ENCODE results near the gene CLSTN2.

The CLSTN2 gene

GRCh38 chr3:140529558-140529957, 594.6 kb downstream of the CLSTN2 start:
- H3K27ac ChIP-seq (ENCODE audit: insufficient read depth, low read length, poor library complexity, severe bottlenecking) = no peak overlapping the region

GRCh38 chr3:140530131-140530530, 595.1 kb downstream of the CLSTN2 start:
- Histone ChIP-seq H3K9me3 (ENCODE audit: control insufficient read depth, low read length) (no peaks in the 10 kb centered on the region), H3K27me3 (replicated peaks; ENCODE audit: control insufficient read depth, insufficient read depth, low read length, poor library complexity, severe bottlenecking) (no peaks in the 10 kb centered on the region), H3K4me3 (ENCODE audit: insufficient read depth, low read depth, low read length, poor library complexity, severe bottlenecking) (no peak overlapping the region), H3K36me3 (ENCODE audit: control insufficient read depth, insufficient read depth, low read length) (no peaks in the 10 kb centered on the region), H3K27ac (ENCODE audit: insufficient read depth, low read length, poor library complexity, severe bottlenecking) (no peak overlapping the region), H3K4me1 (ENCODE audit: control insufficient read depth, insufficient read depth, low read length, poor library complexity, severe bottlenecking) (no peaks in the 10 kb centered on the region)
- no peak for DNase-seq

More at GRCh38 chr3:140529558-140529957, 594.6 kb downstream of the CLSTN2 start:
- Histone ChIP-seq H3K4me3 (ENCODE audit: insufficient read depth, low read depth, low read length, poor library complexity, severe bottlenecking) (no peak overlapping the region), H3K4me1 (ENCODE audit: control insufficient read depth, insufficient read depth, low read length, poor library complexity, severe bottlenecking) (no peaks in the 10 kb centered on the region), H3K36me3 (ENCODE audit: control insufficient read depth, insufficient read depth, low read length) (no peaks in the 10 kb centered on the region), H3K9me3 (ENCODE audit: control insufficient read depth, low read length) (no peaks in the 10 kb centered on the region), H3K27me3 (replicated peaks; ENCODE audit: control insufficient read depth, insufficient read depth, low read length, poor library complexity, severe bottlenecking) (no peaks in the 10 kb centered on the region)
- DNase-seq = no peak

- no peak for DNase-seq
- Histone ChIP-seq H3K9me3 (ENCODE audit: control insufficient read depth, low read length) (no peaks in the 10 kb centered on the region), H3K4me3 (ENCODE audit: insufficient read depth, low read depth, low read length, poor library complexity, severe bottlenecking) (no peak overlapping the region), H3K27me3 (replicated peaks; ENCODE audit: control insufficient read depth, insufficient read depth, low read length, poor library complexity, severe bottlenecking) (no peaks in the 10 kb centered on the region), H3K36me3 (ENCODE audit: control insufficient read depth, insufficient read depth, low read length) (no peaks in the 10 kb centered on the region), H3K4me1 (ENCODE audit: control insufficient read depth, insufficient read depth, low read length, poor library complexity, severe bottlenecking) (no peaks in the 10 kb centered on the region), H3K27ac (ENCODE audit: insufficient read depth, low read length, poor library complexity, severe bottlenecking) (no peak overlapping the region)
These were observed 595.6 kb downstream of the CLSTN2 start for GRCh38 chr3:140530603-140531002.

- Histone ChIP-seq H3K36me3 (ENCODE audit: control insufficient read depth, insufficient read depth, low read length) (no peaks in the 10 kb centered on the region), H3K4me1 (ENCODE audit: control insufficient read depth, insufficient read depth, low read length, poor library complexity, severe bottlenecking) (no peaks in the 10 kb centered on the region), H3K27ac (ENCODE audit: insufficient read depth, low read length, poor library complexity, severe bottlenecking) (no peak overlapping the region), H3K4me3 (ENCODE audit: insufficient read depth, low read depth, low read length, poor library complexity, severe bottlenecking) (no peak overlapping the region), H3K9me3 (ENCODE audit: control insufficient read depth, low read length) (no peaks in the 10 kb centered on the region), H3K27me3 (replicated peaks; ENCODE audit: control insufficient read depth, insufficient read depth, low read length, poor library complexity, severe bottlenecking) (no peaks in the 10 kb centered on the region)
- DNase-seq = no peak
These were observed 597.9 kb downstream of the CLSTN2 start for GRCh38 chr3:140532793-140533330.

- Histone ChIP-seq H3K27me3 (replicated peaks; ENCODE audit: control insufficient read depth, insufficient read depth, low read length, poor library complexity, severe bottlenecking) (no peaks in the 10 kb centered on the region), H3K27ac (ENCODE audit: insufficient read depth, low read length, poor library complexity, severe bottlenecking) (no peak overlapping the region), H3K4me3 (ENCODE audit: insufficient read depth, low read depth, low read length, poor library complexity, severe bottlenecking) (no peak overlapping the region), H3K4me1 (ENCODE audit: control insufficient read depth, insufficient read depth, low read length, poor library complexity, severe bottlenecking) (no peaks in the 10 kb centered on the region), H3K9me3 (ENCODE audit: control insufficient read depth, low read length) (no peaks in the 10 kb centered on the region), H3K36me3 (ENCODE audit: control insufficient read depth, insufficient read depth, low read length) (no peaks in the 10 kb centered on the region)
- DNase-seq = no peak
These were observed 602.1 kb downstream of the CLSTN2 start for GRCh38 chr3:140536926-140537726.

GRCh38 chr3:140537727-140538082, 602.7 kb downstream of the CLSTN2 start:
- no peaks in the 10 kb centered on the region for H3K36me3 ChIP-seq (ENCODE audit: control insufficient read depth, insufficient read depth, low read length)
- no peaks in the 10 kb centered on the region for H3K4me1 ChIP-seq (ENCODE audit: control insufficient read depth, insufficient read depth, low read length, poor library complexity, severe bottlenecking)
- no peak overlapping the region for H3K4me3 ChIP-seq (ENCODE audit: insufficient read depth, low read depth, low read length, poor library complexity, severe bottlenecking)

GRCh38 chr3:140540262-140540661, 605.3 kb downstream of the CLSTN2 start:
- no peak for DNase-seq
- Histone ChIP-seq H3K4me3 (ENCODE audit: insufficient read depth, low read depth, low read length, poor library complexity, severe bottlenecking) (no peak overlapping the region), H3K36me3 (ENCODE audit: control insufficient read depth, insufficient read depth, low read length) (no peaks in the 10 kb centered on the region), H3K4me1 (ENCODE audit: control insufficient read depth, insufficient read depth, low read length, poor library complexity, severe bottlenecking) (no peaks in the 10 kb centered on the region), H3K27me3 (replicated peaks; ENCODE audit: control insufficient read depth, insufficient read depth, low read length, poor library complexity, severe bottlenecking) (no peaks in the 10 kb centered on the region), H3K27ac (ENCODE audit: insufficient read depth, low read length, poor library complexity, severe bottlenecking) (no peak overlapping the region), H3K9me3 (ENCODE audit: control insufficient read depth, low read length) (no peaks in the 10 kb centered on the region)

More at GRCh38 chr3:140537727-140538082, 602.7 kb downstream of the CLSTN2 start:
- Histone ChIP-seq H3K9me3 (ENCODE audit: control insufficient read depth, low read length) (no peaks in the 10 kb centered on the region), H3K27me3 (replicated peaks; ENCODE audit: control insufficient read depth, insufficient read depth, low read length, poor library complexity, severe bottlenecking) (no peaks in the 10 kb centered on the region), H3K27ac (ENCODE audit: insufficient read depth, low read length, poor library complexity, severe bottlenecking) (no peak overlapping the region)
- no peak for DNase-seq

GRCh38 chr3:140541975-140542653, 607.1 kb downstream of the CLSTN2 start:
- no peaks in the 10 kb centered on the region for H3K36me3 ChIP-seq (ENCODE audit: control insufficient read depth, insufficient read depth, low read length)
- H3K27me3 ChIP-seq (replicated peaks; ENCODE audit: control insufficient read depth, insufficient read depth, low read length, poor library complexity, severe bottlenecking) = no peaks in the 10 kb centered on the region
- DNase-seq = no peak
- H3K9me3 ChIP-seq (ENCODE audit: control insufficient read depth, low read length) = no peaks in the 10 kb centered on the region
- H3K4me1 ChIP-seq (ENCODE audit: control insufficient read depth, insufficient read depth, low read length, poor library complexity, severe bottlenecking) = no peaks in the 10 kb centered on the region
- no peak overlapping the region for H3K27ac ChIP-seq (ENCODE audit: insufficient read depth, low read length, poor library complexity, severe bottlenecking)
- no peak overlapping the region for H3K4me3 ChIP-seq (ENCODE audit: insufficient read depth, low read depth, low read length, poor library complexity, severe bottlenecking)

GRCh38 chr3:140545197-140545596, 610.2 kb downstream of the CLSTN2 start:
- DNase-seq = no peak
- Histone ChIP-seq H3K9me3 (ENCODE audit: control insufficient read depth, low read length) (no peaks in the 10 kb centered on the region), H3K27me3 (replicated peaks; ENCODE audit: control insufficient read depth, insufficient read depth, low read length, poor library complexity, severe bottlenecking) (no peaks in the 10 kb centered on the region), H3K4me1 (ENCODE audit: control insufficient read depth, insufficient read depth, low read length, poor library complexity, severe bottlenecking) (no peaks in the 10 kb centered on the region), H3K36me3 (ENCODE audit: control insufficient read depth, insufficient read depth, low read length) (no peaks in the 10 kb centered on the region), H3K4me3 (ENCODE audit: insufficient read depth, low read depth, low read length, poor library complexity, severe bottlenecking) (no peak overlapping the region), H3K27ac (ENCODE audit: insufficient read depth, low read length, poor library complexity, severe bottlenecking) (no peak overlapping the region)

- H3K27me3 ChIP-seq (replicated peaks; ENCODE audit: control insufficient read depth, insufficient read depth, low read length, poor library complexity, severe bottlenecking) = no peaks in the 10 kb centered on the region
- no peaks in the 10 kb centered on the region for H3K9me3 ChIP-seq (ENCODE audit: control insufficient read depth, low read length)
- H3K4me3 ChIP-seq (ENCODE audit: insufficient read depth, low read depth, low read length, poor library complexity, severe bottlenecking) = no peak overlapping the region
- no peaks in the 10 kb centered on the region for H3K4me1 ChIP-seq (ENCODE audit: control insufficient read depth, insufficient read depth, low read length, poor library complexity, severe bottlenecking)
- no peak overlapping the region for H3K27ac ChIP-seq (ENCODE audit: insufficient read depth, low read length, poor library complexity, severe bottlenecking)
- DNase-seq = no peak
- H3K36me3 ChIP-seq (ENCODE audit: control insufficient read depth, insufficient read depth, low read length) = no peaks in the 10 kb centered on the region
These were observed 610.8 kb downstream of the CLSTN2 start for GRCh38 chr3:140545756-140546155.
